ENCODE data around the gene CFAP221. TPM values are rescaled to one million over a fixed set of nuclear protein-coding genes. Genes with fewer than 3 reads are reported as not detected.

The CFAP221 gene
- total RNA-seq, 1 experiment from 2014 or later = 0.20 TPM

DNA sequence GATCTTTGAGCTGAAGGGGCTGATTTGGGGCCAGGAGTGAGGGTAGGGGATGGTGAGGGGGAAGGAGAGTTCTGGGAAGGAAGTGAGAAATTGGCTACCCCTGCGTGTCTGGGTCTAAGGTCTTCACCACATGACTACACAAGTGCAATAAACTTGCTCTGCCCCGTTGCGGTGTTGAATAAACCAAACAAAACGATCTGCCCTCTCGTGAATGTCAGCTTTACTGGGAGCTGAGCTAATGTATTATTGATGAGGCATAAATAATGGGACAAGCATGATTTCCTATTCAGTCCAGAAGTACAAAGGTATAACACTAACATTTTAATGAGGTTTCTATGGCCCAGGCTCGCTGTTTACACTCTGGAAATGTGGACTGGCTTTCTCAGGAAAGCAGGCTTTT, 8.0 kb upstream of the CFAP221 start:
- H3K27me3 Mint-ChIP-seq (ENCODE audit: low read depth) = no peaks in the 10 kb centered on the region; the same call in none of the 2 replicates
- no peak overlapping the region for H3K23ac ChIP-seq (ENCODE audit: insufficient read length, low read depth, low read length)
- no peak overlapping the region for H2AFZ ChIP-seq (ENCODE audit: low read length)
- H2BK20ac ChIP-seq (ENCODE audit: low read depth, low read length, poor library complexity, severe bottlenecking) = no peak overlapping the region
- H3K56ac ChIP-seq (ENCODE audit: insufficient read length, low read depth, low read length) = no peak overlapping the region
- H2AK5ac ChIP-seq (ENCODE audit: insufficient read length, low read length) = no peak overlapping the region
- peaks cover 14 to 16% of the 10 kb centered on the region in 2 experiments for H3K4me1 Mint-ChIP-seq
- no peak overlapping the region for H3K4me2 ChIP-seq (ENCODE audit: insufficient read depth, insufficient read length, low read length)
- no peak overlapping the region for H3K4ac ChIP-seq (ENCODE audit: low read depth, low read length)
- no peak overlapping the region for H3K9ac ChIP-seq (ENCODE audit: extremely low read depth, insufficient read length, low read length)
- TF ChIP-seq, protein P1, sequence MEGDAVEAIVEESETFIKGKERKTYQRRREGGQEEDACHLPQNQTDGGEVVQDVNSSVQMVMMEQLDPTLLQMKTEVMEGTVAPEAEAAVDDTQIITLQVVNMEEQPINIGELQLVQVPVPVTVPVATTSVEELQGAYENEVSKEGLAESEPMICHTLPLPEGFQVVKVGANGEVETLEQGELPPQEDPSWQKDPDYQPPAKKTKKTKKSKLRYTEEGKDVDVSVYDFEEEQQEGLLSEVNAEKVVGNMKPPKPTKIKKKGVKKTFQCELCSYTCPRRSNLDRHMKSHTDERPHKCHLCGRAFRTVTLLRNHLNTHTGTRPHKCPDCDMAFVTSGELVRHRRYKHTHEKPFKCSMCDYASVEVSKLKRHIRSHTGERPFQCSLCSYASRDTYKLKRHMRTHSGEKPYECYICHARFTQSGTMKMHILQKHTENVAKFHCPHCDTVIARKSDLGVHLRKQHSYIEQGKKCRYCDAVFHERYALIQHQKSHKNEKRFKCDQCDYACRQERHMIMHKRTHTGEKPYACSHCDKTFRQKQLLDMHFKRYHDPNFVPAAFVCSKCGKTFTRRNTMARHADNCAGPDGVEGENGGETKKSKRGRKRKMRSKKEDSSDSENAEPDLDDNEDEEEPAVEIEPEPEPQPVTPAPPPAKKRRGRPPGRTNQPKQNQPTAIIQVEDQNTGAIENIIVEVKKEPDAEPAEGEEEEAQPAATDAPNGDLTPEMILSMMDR (conservative IDR thresholded peaks at IDR 0.05) = no peak
- no peak for DNase-seq
- no peak overlapping the region for H3K27ac ChIP-seq (ENCODE audit: insufficient read length, low read depth, low read length)
- no peaks in the 10 kb centered on the region for H3K27me3 ChIP-seq (ENCODE audit: insufficient read depth, low read length)
- no peak overlapping the region for H4K8ac ChIP-seq (replicated peaks; ENCODE audit: insufficient read length, low read depth, low read length)
- peaks cover 11 to 13% of the 10 kb centered on the region in 2 experiments for H3K9me3 Mint-ChIP-seq
- H3K4me3 Mint-ChIP-seq = no peak overlapping the region
- no peaks in the 10 kb centered on the region for H4K20me1 ChIP-seq (ENCODE audit: control insufficient read depth, insufficient read depth, insufficient read length)
- WGBS (ENCODE audit: extremely low coverage, insufficient read length, low lambda C conversion rate) = no CpG with 5 or more reads among the region's 6 CpGs
- no peak overlapping the region for H3K18ac ChIP-seq (ENCODE audit: insufficient read length, low read depth, low read length)
- no peaks in the 10 kb centered on the region for H3K4me1 ChIP-seq (ENCODE audit: insufficient read depth, low read length)
- no peak overlapping the region for H3K27ac Mint-ChIP-seq
- peaks cover 3 to 12% (median 4%) of the 10 kb centered on the region in 3 experiments; a peak in 6 of 7 replicates for H3K36me3 Mint-ChIP-seq (ENCODE audit: insufficient read depth in 1 of 3, low read depth in 3 of 3)
- no peak overlapping the region for H4K5ac ChIP-seq (ENCODE audit: insufficient read length, low read depth, low read length)
- H4K91ac ChIP-seq (ENCODE audit: insufficient read length, low read depth, low read length) = no peak overlapping the region
- H3K79me2 ChIP-seq (ENCODE audit: insufficient read depth, low read length) = no peaks in the 10 kb centered on the region
- no peaks in the 10 kb centered on the region for H3K79me1 ChIP-seq (ENCODE audit: insufficient read depth, low read depth, low read length, poor library complexity, severe bottlenecking)
- H3K9me3 ChIP-seq (ENCODE audit: control insufficient read depth, low read depth, low read length) = no peaks in the 10 kb centered on the region
- no peaks in the 10 kb centered on the region for H3K23me2 ChIP-seq (ENCODE audit: insufficient read length, low read depth, low read length, poor library complexity, severe bottlenecking)
- H2BK12ac ChIP-seq (ENCODE audit: insufficient read length, low read depth, low read length) = no peak overlapping the region
- H2BK15ac ChIP-seq (ENCODE audit: low read depth, low read length) = no peak overlapping the region
- no peak overlapping the region for H2BK120ac ChIP-seq (ENCODE audit: low read depth, low read length, poor library complexity, severe bottlenecking)
- H2BK5ac ChIP-seq (ENCODE audit: insufficient read length, low read length) = no peak overlapping the region
- no peak overlapping the region for H3K14ac ChIP-seq (ENCODE audit: insufficient read depth, low read length)
- H3T11ph ChIP-seq (ENCODE audit: low read length) = no peak overlapping the region

Data from H9 (cell line).